Measurements from ENCODE around the gene MEIS1.
A peak's percentile ranks its signal among the peaks of the same experiment; 100 is the strongest.

The MEIS1 gene

DNA sequence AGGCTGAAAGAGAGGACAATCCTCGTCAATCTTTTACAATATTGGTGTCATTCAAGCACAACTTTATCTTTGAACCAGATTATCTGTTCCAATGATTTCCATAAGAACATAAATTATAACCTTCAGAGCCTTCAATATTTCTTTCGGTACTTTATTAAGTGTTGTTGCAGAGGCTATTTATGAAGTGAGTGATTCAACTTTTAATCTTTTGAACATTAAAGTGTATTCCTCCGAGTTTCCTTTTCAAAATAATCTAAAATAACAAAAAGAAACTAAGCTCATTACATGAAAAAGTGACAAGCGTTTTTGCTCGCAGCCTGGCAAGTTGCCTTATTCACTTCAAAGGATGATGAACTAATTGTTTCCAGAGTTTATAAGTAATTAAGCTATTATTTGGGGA is 149.0 kb downstream of the MEIS1 start:
- H3K36me3 ChIP-seq (ENCODE audit: insufficient read depth, low read length): no peaks in the 10 kb centered on the region
- H3K9me3 ChIP-seq (ENCODE audit: low read depth, low read length): no peaks in the 10 kb centered on the region
- no peak overlapping the region for H3K9ac ChIP-seq (ENCODE audit: insufficient read length)
- no peak for DNase-seq (ENCODE audit: low read depth, low spot score)
- no peak for TF ChIP-seq POLR2AphosphoS5 (IDR thresholded peaks at IDR 0.05; ENCODE audit: borderline replicate concordance, low read depth, low read length)
- no peak for TF ChIP-seq EZH2 (IDR thresholded peaks at IDR 0.05)
- TF ChIP-seq FOXP2 (optimal IDR thresholded peaks at IDR 0.05; ENCODE audit: control extremely low read depth, extremely low read length, insufficient read depth): no peak
- H3K4me3 ChIP-seq: peak overlapping the region; percentile 46
- peak overlapping the region; percentile 55; the same call in 1 of the 2 replicates for H3K27ac ChIP-seq

GRCh38 chr2:66585587-66585986 is 150.7 kb downstream of the MEIS1 start:
- Histone ChIP-seq H3K9ac (ENCODE audit: insufficient read length) (no peak overlapping the region), H3K27ac (no peak overlapping the region), H3K4me3 (no peak overlapping the region), H3K36me3 (ENCODE audit: insufficient read depth, low read length) (no peaks in the 10 kb centered on the region), H3K9me3 (ENCODE audit: low read depth, low read length) (no peaks in the 10 kb centered on the region)
- DNase-seq (ENCODE audit: low read depth, low spot score): no peak
- TF ChIP-seq FOXP2 (optimal IDR thresholded peaks at IDR 0.05; ENCODE audit: control extremely low read depth, extremely low read length, insufficient read depth): no peak

- Histone ChIP-seq H3K36me3 (ENCODE audit: insufficient read depth, low read length) (no peaks in the 10 kb centered on the region), H3K4me3 (no peak overlapping the region), H3K9me3 (ENCODE audit: low read depth, low read length) (no peaks in the 10 kb centered on the region), H3K27ac (no peak overlapping the region), H3K9ac (ENCODE audit: insufficient read length) (no peak overlapping the region)
- no peak for DNase-seq (ENCODE audit: low read depth, low spot score)
- TF ChIP-seq FOXP2 (optimal IDR thresholded peaks at IDR 0.05; ENCODE audit: control extremely low read depth, extremely low read length, insufficient read depth) (no peak), EZH2 (IDR thresholded peaks at IDR 0.05) (no peak), POLR2AphosphoS5 (IDR thresholded peaks at IDR 0.05; ENCODE audit: borderline replicate concordance, low read depth, low read length) (no peak)
Observed at GRCh38 chr2:66587216-66587615, 152.3 kb downstream of the MEIS1 start.

- TF ChIP-seq FOXP2 (optimal IDR thresholded peaks at IDR 0.05; ENCODE audit: control extremely low read depth, extremely low read length, insufficient read depth): no peak
- TF ChIP-seq POLR2AphosphoS5 (IDR thresholded peaks at IDR 0.05; ENCODE audit: borderline replicate concordance, low read depth, low read length): no peak
- no peak for TF ChIP-seq EZH2 (IDR thresholded peaks at IDR 0.05)
- H3K9me3 ChIP-seq (ENCODE audit: low read depth, low read length): no peaks in the 10 kb centered on the region
Observed at GRCh38 chr2:66594001-66594400, 159.1 kb downstream of the MEIS1 start.

GRCh38 chr2:66595556-66595955 is 160.6 kb downstream of the MEIS1 start:
- Histone ChIP-seq H3K9ac (ENCODE audit: insufficient read length) (no peak overlapping the region), H3K9me3 (ENCODE audit: low read depth, low read length) (no peaks in the 10 kb centered on the region), H3K27ac (no peak overlapping the region), H3K36me3 (ENCODE audit: insufficient read depth, low read length) (no peaks in the 10 kb centered on the region), H3K4me3 (no peak overlapping the region)
- no peak for DNase-seq (ENCODE audit: low read depth, low spot score)
- TF ChIP-seq EZH2 (IDR thresholded peaks at IDR 0.05) (no peak), POLR2AphosphoS5 (IDR thresholded peaks at IDR 0.05; ENCODE audit: borderline replicate concordance, low read depth, low read length) (no peak), FOXP2 (optimal IDR thresholded peaks at IDR 0.05; ENCODE audit: control extremely low read depth, extremely low read length, insufficient read depth) (no peak)

More at GRCh38 chr2:66594001-66594400, 159.1 kb downstream of the MEIS1 start:
- DNase-seq (ENCODE audit: low read depth, low spot score): no peak
- no peaks in the 10 kb centered on the region for H3K36me3 ChIP-seq (ENCODE audit: insufficient read depth, low read length)
- no peak overlapping the region for H3K27ac ChIP-seq
- H3K9ac ChIP-seq (ENCODE audit: insufficient read length): no peak overlapping the region
- H3K4me3 ChIP-seq: no peak overlapping the region

GRCh38 chr2:66596256-66596655 is 161.3 kb downstream of the MEIS1 start:
- Histone ChIP-seq H3K27ac (no peak overlapping the region), H3K4me3 (no peak overlapping the region), H3K9ac (ENCODE audit: insufficient read length) (no peak overlapping the region), H3K9me3 (ENCODE audit: low read depth, low read length) (no peaks in the 10 kb centered on the region), H3K36me3 (ENCODE audit: insufficient read depth, low read length) (no peaks in the 10 kb centered on the region)
- TF ChIP-seq POLR2AphosphoS5 (IDR thresholded peaks at IDR 0.05; ENCODE audit: borderline replicate concordance, low read depth, low read length) (no peak), EZH2 (IDR thresholded peaks at IDR 0.05) (no peak), FOXP2 (optimal IDR thresholded peaks at IDR 0.05; ENCODE audit: control extremely low read depth, extremely low read length, insufficient read depth) (no peak)
- DNase-seq (ENCODE audit: low read depth, low spot score): no peak

- DNase-seq (ENCODE audit: low read depth, low spot score): peak; percentile 72
- no peaks in the 10 kb centered on the region for H3K9me3 ChIP-seq (ENCODE audit: low read depth, low read length)
- peak overlapping the region; percentile 91 for H3K27ac ChIP-seq
- peak overlapping the region; percentile 35 for H3K4me3 ChIP-seq
- H3K9ac ChIP-seq (ENCODE audit: insufficient read length): no peak overlapping the region
- H3K36me3 ChIP-seq (ENCODE audit: insufficient read depth, low read length): no peaks in the 10 kb centered on the region
- TF ChIP-seq POLR2AphosphoS5 (IDR thresholded peaks at IDR 0.05; ENCODE audit: borderline replicate concordance, low read depth, low read length) (peak; percentile 15; the same call in 1 of the 2 replicates), FOXP2 (optimal IDR thresholded peaks at IDR 0.05; ENCODE audit: control extremely low read depth, extremely low read length, insufficient read depth) (no peak), EZH2 (IDR thresholded peaks at IDR 0.05) (no peak)
Observed at GRCh38 chr2:66601624-66602023, 166.7 kb downstream of the MEIS1 start.

DNA sequence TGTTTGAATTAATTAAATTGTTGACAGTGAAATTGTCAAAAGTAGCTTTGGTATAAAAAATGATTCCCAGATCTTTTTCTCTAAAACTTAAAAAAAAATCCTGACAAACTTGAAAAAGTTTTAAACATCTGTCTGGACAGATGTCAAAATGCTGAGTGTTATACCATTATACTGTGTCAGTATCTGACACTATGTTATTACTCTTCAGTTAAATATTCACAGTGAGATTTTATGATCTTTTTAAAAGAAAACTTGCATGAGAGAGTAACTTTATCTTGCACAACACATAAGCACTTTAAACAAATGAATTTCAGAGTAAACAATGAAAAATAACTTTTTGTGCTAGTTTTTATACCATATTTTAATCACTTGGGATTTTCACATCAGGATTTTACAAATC is 167.4 kb downstream of the MEIS1 start:
- no peak for DNase-seq (ENCODE audit: low read depth, low spot score)
- Histone ChIP-seq H3K9me3 (ENCODE audit: low read depth, low read length) (no peaks in the 10 kb centered on the region), H3K4me3 (peak overlapping the region; percentile 9; the same call in 1 of the 2 replicates), H3K27ac (peak overlapping the region; percentile 91; the same call in 1 of the 2 replicates), H3K36me3 (ENCODE audit: insufficient read depth, low read length) (no peaks in the 10 kb centered on the region), H3K9ac (ENCODE audit: insufficient read length) (no peak overlapping the region)
- no peak for TF ChIP-seq FOXP2 (optimal IDR thresholded peaks at IDR 0.05; ENCODE audit: control extremely low read depth, extremely low read length, insufficient read depth)
- TF ChIP-seq POLR2AphosphoS5 (IDR thresholded peaks at IDR 0.05; ENCODE audit: borderline replicate concordance, low read depth, low read length): no peak
- TF ChIP-seq EZH2 (IDR thresholded peaks at IDR 0.05): no peak

DNA sequence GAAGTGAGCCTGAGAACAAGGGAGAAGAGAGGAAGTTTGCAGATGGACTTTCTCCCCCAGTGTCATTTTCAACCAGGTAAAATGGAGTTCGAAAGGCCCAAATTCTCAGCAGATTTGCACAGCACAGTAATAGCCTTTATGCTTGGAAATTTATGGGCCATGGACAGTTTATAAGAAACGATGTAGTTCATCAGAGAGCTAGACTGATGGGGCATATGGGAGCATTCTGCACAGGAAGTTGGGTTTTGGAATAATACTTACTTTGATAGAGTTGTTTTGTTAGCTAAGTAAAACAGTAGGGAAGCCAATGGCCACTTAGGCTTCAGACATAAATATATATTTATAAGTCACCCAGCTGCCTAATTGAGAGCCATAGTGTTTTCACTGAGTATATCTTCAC is 169.4 kb downstream of the MEIS1 start:
- Histone ChIP-seq H3K9me3 (ENCODE audit: low read depth, low read length) (no peaks in the 10 kb centered on the region), H3K9ac (ENCODE audit: insufficient read length) (no peak overlapping the region), H3K4me3 (no peak overlapping the region), H3K36me3 (ENCODE audit: insufficient read depth, low read length) (no peaks in the 10 kb centered on the region), H3K27ac (peak overlapping the region; percentile 10; the same call in 1 of the 2 replicates)
- no peak for DNase-seq (ENCODE audit: low read depth, low spot score)
- TF ChIP-seq EZH2 (IDR thresholded peaks at IDR 0.05) (no peak), POLR2AphosphoS5 (IDR thresholded peaks at IDR 0.05; ENCODE audit: borderline replicate concordance, low read depth, low read length) (no peak), FOXP2 (optimal IDR thresholded peaks at IDR 0.05; ENCODE audit: control extremely low read depth, extremely low read length, insufficient read depth) (no peak)
